Measurements from ENCODE around the gene CNIH2.

The CNIH2 gene

DNA sequence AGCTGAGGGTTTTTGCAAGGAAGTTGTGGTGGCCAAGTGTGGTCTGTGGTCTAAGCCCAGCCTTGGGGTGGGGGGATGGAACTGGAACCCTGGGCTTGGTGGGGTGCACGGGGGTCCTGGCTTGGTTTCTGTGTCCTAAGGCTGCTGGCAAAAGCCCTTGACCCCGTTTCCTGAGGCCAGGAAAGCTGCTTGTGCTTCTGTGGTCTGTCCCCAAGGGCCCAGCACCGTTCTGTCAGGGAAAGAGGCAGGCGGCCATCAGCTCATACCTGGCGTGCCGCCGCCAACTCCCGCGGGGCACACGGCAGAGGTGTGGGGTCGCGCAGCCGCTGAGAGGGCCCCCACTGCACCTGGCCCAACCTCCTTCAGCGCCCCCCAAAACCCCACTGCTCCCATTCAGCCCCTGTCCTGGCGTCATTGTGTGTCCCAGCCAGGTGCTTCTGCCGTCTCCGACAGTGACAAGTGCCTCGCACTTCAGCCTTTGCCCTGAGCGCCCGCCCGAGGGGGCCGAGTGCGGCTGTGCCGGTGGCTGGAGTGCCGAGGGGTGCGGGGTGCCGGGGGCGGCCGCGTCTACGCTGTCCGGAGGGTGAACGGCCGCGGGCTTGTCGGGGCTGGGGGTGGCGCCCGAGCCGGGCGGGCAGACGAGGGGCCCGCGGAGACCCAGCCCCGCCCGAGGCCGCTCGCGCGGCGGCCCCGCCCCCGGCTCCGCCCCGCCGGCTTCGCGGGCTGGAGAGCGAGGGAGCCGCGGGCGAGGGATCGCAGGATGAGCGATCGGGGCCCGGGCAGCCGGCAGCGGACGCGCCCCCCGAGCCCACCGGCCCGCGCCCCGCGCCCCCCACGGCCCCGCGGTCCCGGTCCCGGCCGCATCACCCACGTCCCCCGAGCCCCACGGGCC, at the start of gene CNIH2:
TSS of gene CNIH2 (plus strand) at position 705 of the 892 bp plus-strand sequence. CDS start 282 bp downstream, outside the sequence.
- DNase-seq, result peak; percentile 46
- in situ Hi-C loops (cut with MboI; ENCODE audit: low pct_unique_long_range_greater_than_20kb, low sequenced_read_pairs), result no loop called here

DNA sequence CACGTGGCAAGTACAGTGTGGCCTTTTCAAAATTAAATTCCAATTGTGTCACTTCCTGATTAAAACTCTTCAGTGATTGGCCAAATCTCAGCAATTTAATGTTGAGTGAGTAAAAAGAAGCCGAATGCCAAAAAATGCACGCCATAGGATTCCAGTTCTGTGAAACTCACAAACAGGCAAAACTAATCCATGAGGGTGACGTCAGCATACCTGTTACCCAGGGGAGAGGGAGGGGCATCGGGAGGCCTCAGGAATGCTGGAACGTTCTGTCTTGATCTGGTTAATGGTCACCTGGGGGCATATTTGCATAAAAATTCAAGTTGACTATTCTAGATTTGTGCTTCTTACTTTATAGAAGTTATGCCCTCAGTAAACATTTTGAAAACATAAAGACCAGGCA, 49.5 kb upstream of the CNIH2 start:
- in situ Hi-C loops (cut with MboI; ENCODE audit: low pct_unique_long_range_greater_than_20kb, low sequenced_read_pairs), result no loop called here

DNA sequence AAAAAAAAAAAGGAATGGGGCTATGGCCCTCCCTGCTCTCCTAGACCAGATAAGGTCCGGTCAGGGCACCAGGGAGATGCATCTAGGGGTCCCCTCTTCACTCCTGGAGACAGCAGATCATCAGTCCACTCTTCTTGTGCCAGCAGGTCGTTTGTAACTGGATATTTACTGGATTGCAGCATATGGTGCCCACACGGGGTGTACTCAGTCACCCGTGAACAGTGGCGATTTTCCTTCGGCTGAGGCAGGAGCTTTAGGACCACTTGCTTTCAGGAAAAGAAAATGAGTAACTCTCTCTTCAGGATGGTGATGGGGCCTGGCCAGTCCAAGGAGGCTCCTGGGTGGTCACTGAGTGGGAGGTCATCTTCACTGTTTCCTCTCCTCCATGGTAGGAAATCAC, 47.8 kb upstream of the CNIH2 start:
- in situ Hi-C loops (cut with MboI; ENCODE audit: low pct_unique_long_range_greater_than_20kb, low sequenced_read_pairs), result no loop called here
- no peak for DNase-seq

More for the DNA sequence above, 49.5 kb upstream of the CNIH2 start:
- no peak for DNase-seq

DNA sequence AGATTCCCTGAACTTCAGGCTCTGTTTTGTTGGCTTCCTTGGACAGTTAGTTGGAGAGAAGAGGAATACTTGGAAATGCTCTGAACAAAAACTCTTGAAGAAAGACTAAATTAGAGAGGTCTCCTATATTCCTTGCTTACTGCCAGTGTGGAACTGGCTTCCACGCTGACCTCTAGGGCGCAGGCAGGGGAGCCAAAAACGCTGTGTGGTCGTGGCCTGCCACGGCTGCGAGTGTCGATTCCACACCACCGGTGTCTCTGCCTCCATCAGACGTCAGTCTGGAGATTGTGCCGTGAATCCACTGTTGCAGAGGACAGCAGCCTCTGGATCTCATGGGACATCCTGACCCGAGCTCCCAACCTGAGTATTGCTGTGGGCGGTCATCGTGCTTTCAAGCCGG, 47.0 kb upstream of the CNIH2 start:
- no peak for DNase-seq
- in situ Hi-C loops (cut with MboI; ENCODE audit: low pct_unique_long_range_greater_than_20kb, low sequenced_read_pairs), result no loop called here

DNA sequence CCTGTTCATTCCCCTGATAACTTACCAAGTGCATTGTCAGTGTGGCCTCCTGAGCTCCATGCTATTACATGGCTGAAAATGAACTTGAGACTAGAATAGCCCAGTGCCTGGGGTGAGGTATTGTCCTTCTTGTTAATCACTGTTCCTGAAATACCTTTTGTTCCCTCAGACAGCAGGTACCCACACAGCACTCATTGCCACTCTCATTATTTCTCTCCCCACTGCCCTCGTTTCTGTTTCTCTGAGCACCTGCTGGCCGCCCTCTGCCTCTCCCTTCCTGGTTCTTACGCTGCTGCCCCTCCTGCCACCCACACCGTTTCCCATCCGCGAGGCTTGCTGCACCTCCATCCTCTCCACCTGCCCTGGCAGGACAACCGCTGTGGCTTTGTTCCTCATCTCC, 46.4 kb upstream of the CNIH2 start:
- no peak for DNase-seq
- in situ Hi-C loops (cut with MboI; ENCODE audit: low pct_unique_long_range_greater_than_20kb, low sequenced_read_pairs), result no loop called here

DNA sequence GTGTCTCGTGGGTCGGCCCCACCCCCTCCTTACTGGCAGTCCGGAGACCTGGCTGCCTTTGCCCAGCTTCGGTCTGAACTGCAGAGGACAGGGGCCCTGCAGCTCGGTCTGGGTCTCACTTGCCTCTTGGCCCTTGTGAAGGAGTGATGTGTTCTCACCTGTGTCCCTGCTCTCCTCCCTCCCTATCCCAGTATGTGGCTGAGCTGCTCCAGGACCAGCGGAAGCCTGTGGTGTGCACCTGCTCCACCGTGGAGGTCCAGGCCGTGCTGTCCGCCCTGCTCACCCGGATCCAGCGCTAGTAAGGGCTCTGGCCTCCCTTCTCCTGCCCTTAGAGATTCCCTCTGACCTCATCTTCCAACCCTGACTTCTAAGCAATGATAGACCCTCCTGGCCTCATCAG, 45.2 kb upstream of the CNIH2 start:
- no peak for DNase-seq
- in situ Hi-C loops (cut with MboI; ENCODE audit: low pct_unique_long_range_greater_than_20kb, low sequenced_read_pairs), result no loop called here

DNA sequence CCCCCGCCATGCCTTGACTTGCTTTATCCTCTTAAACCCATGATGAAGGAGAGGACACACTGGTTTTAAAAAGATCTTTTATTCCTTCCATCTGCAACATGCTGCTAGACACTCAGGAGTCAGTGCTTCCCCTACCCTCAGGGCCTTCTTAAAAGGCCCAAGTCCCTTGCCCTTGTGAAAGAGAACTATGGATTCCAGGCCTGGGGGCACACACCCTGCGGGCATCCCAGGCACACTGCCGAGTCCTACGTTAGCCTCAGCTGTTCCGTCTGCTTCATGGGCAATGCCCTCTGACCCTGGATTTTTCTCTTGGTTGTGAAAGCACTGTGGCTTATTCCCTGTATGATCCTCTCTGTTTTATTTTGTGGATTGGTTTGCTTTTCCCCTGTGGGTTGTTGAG, 44.7 kb upstream of the CNIH2 start:
- in situ Hi-C loops (cut with MboI; ENCODE audit: low pct_unique_long_range_greater_than_20kb, low sequenced_read_pairs), result no loop called here
- no peak for DNase-seq

DNA sequence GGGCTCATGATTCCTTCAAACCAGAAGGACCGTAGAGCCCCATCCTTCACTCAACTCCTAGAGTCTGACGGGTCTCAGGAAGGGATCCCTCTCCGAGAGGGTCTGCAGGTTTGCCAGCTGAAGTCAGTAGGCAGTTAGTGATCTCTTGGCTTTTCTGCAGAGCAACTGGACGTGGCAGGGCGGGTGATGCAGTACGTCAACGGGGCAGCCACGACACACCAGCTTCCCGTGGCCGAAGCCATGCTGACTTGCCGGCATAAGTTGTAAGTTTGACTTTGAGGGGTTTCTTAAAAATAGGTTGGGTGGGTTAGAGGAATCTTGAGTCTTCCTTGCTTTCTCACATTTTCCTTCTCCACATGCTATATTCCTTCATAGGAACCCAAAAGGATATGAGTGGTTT, 42.8 kb upstream of the CNIH2 start:
- no peak for DNase-seq
- in situ Hi-C loops (cut with MboI; ENCODE audit: low pct_unique_long_range_greater_than_20kb, low sequenced_read_pairs), result no loop called here

DNA sequence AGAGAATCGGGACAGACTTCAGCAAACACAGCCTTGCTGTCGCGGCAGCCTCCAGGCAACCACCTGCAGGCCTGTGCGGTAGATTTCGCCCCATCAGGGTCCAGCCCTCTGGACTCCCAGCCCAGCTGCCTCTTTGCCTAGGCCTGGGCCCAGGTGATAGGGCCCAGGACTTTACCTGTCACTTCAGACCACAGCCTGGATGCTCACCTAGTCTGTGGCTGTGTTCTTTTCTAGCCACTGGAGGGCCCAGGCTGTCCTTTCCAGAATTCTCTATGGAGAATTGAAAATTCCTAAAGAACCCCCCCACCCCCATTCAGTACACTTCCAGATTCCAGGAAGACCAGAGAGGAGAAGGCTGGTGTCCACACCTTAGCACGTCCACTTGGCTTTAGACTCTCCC, 40.1 kb upstream of the CNIH2 start:
- in situ Hi-C loops (cut with MboI; ENCODE audit: low pct_unique_long_range_greater_than_20kb, low sequenced_read_pairs), result no loop called here
- no peak for DNase-seq

DNA sequence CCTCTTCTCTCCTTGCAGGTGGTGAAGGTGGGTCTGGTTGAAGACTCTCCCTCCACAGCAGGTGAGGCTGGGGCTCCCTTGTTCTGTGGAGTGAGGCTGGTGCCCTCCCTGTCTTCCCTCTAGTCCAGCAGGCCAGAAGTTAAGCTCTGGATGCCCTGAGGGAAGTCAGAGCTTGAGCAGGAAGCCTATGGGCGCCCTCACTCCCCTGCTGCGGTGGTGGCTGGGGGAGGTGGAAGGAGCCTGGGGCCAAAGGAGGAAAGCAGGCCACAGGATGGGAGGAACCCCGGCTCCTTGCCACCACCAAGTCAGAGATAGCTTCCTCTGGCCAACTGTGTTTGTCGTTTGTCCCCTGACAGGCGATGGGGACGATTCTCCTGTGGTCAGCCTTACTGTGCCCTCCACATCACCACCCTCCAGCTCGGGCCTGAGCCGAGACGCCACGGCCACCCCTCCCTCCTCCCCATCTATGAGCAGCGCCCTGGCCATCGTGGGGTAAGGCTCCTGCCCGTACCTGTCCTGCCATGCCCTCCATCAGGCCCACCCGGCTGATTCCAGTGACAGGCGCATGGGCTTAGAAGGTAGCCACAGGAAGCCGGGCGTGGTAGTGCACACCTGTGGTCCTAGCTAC, 39.1 kb upstream of the CNIH2 start:
- DNase-seq, result no peak
- in situ Hi-C loops (cut with MboI; ENCODE audit: low pct_unique_long_range_greater_than_20kb, low sequenced_read_pairs), result no loop called here

DNA sequence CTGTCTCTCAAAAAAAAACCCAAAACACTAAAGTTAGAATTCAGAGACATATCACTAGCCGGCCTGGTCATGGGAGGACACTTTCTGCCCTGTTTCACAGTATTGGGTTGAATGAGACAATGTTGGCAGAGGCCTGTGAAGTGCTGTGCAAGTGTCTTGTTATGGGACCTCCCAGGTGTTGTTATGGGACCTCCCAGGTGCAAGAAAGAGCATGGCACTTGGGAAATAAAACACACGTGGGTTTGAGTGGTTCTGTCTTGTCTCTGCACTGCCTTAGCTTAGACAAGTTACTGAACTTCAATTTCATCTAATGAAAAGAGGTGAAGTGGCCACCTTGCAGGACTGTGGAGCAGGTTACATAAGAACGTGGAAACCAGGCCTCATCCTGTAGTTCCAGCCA, 38.5 kb upstream of the CNIH2 start:
- in situ Hi-C loops (cut with MboI; ENCODE audit: low pct_unique_long_range_greater_than_20kb, low sequenced_read_pairs), result no loop called here
- no peak for DNase-seq

DNA sequence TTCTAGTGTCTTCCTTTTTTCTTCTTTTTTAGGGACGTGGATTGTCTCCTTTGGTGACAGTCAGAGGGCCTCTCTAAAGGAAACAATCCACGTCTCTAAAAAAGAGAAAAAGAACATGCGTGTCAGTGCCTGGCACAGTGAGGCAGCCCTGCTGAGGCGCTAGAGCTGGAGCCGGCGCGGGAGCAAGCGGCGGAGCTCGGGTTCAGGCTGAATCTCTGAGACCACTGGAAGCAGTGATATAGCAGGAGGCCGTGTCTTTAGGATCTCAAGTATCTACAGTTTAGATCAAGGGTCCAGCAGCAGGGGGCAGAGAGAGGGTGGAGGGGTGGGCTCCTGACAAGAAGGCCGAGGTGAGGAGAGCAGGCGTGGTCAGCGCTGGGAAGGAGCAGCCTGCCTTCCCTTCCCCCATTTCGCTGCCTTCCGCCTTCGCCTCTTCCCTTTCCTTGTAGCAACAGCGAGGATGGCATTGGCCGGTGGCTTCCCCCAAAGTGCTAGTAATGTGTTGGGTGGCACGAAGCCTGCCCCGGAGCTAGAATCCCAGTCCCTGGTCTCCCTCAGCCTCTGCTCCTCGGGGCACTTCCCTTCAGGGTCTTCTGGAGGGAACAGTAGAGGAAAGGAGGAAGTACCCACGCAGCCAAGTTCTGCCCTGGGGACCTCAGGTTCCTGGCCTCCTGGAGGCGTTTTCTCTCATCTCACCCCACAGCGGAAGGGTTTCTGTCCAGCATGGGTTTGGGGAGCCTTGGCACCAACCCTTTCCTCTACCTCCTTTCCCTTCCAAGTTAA, 37.8 kb upstream of the CNIH2 start:
- in situ Hi-C loops (cut with MboI; ENCODE audit: low pct_unique_long_range_greater_than_20kb, low sequenced_read_pairs), result no loop called here
- DNase-seq, result peak; percentile 56

DNA sequence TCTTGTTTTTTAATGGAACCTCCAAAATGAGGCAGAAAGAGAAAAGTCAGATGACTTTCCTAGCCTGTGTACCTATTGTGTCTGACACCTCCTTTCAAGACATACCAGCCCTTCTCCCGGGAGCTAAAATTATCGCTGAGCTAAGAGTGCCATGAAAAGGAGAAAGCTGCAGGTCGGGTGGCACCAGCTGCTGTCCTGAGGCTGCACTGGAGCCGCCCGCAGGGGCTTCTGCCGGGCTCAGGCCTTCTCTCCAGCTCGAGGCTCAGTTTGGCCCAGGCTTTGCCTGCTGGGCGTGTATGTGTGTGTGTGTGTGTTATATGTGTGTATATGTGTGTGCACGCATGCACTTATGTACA, 37.2 kb upstream of the CNIH2 start:
- no peak for DNase-seq
- in situ Hi-C loops (cut with MboI; ENCODE audit: low pct_unique_long_range_greater_than_20kb, low sequenced_read_pairs), result no loop called here

DNA sequence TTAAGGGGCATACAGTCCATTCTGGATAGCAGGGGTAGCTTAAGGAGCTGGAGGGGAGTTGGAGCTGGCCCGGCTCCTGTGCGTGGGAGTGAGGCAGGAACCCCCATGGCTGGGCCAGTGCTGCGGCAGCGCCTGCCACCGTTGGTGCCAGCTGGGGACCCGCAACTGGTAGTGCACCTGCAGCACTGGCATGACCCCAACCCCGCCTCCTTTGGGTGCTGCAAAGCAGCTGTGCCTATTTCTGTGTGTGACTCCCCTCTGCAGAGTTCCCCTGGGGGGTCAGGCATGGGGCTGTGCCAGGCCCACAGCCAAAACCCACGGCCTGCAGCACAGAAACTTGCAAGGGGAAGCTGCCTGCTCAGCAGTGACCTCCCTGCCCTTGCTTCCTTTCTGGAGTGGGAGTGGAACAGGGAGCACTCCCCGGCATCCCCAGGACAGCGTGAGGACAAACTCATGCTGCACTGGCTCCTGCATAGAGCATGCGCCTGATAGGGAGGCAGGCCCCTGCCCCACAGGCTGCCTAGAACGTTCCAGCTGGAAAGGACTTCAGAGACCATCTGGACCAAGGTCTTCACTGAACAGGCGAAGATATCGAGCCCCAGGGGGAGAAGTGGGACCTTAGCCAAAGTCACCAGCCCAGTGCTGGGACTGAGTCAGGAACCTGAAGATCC, 35.7 kb upstream of the CNIH2 start:
- DNase-seq, result no peak
- in situ Hi-C loops (cut with MboI; ENCODE audit: low pct_unique_long_range_greater_than_20kb, low sequenced_read_pairs), result no loop called here

DNA sequence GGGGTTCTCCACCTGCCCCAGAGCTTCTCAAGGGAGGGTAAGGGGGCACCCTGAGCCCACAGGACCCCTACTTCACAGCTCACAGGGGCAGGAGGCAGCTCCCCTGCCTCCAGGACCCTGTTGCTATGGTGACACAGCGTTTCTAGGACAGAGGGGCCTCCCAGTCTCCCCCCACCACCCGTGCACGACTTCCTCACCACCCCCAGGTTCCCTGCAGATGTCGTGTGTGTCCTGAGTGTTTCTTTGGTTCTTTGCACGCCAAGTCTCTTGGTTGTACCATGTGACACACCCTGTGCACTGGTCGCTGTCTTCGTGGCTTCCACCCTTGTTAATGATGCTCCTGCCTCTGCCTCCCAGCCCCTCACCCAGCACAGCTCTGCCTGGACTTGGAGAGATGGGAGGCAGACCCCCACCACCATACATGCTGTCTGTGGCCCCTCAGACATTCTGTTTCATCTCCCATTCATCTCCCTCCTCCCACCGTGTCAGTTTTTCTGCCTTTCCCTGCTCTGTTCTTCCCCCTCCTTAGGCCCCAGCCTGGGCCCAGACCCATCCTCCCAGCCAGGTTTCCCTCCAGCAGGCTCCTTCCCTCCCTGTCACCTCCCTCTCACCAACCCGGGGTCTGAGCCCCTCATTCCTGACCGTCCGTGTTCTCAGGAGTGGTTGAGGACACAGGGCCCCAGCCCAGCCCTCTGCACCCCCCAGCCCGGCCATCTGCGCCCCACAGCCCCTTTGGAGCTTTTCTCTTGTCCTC, 34.0 kb upstream of the CNIH2 start:
- in situ Hi-C loops (cut with MboI; ENCODE audit: low pct_unique_long_range_greater_than_20kb, low sequenced_read_pairs), result no loop called here
- no peak for DNase-seq

DNA sequence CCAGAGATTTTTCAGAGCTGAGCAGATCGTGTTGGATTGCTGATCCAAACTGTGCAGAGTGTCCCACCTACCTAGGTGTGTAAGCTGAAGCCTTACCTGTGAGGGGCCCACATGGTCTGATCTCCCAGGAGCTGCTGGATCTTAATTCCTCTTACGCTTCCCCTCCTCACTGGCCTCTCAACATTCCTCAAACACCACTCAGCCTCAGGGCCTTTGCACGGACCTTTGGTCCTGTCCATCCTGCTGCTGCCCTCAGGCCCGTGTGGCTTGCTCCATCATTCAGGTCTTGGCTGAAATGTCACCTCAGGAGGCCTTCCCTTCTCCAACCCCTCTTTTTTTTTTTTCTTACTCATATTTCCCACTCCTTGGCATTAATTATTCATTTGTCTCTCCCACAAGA, 30.7 kb upstream of the CNIH2 start:
- in situ Hi-C loops (cut with MboI; ENCODE audit: low pct_unique_long_range_greater_than_20kb, low sequenced_read_pairs), result no loop called here
- DNase-seq, result no peak

DNA sequence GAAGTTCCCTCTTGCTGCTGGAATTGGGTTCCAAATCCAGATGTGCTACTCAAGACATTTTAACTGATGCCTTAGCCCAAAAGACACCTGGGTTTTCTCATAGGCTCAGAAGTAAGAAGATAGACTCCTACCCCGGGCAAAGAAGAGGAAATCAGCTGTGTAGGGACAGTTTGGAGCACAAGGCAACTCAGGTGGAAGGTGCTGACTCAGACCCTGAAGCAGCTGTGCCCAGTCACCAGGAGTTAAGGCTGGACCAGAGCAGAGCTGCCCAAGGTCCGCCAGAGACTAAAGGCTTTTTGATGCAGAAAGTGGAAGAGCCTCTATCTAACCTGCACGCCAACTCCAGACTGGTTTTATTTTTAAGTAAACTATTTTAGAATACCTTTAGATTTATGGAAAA, 30.2 kb upstream of the CNIH2 start:
- in situ Hi-C loops (cut with MboI; ENCODE audit: low pct_unique_long_range_greater_than_20kb, low sequenced_read_pairs), result no loop called here
- no peak for DNase-seq

DNA sequence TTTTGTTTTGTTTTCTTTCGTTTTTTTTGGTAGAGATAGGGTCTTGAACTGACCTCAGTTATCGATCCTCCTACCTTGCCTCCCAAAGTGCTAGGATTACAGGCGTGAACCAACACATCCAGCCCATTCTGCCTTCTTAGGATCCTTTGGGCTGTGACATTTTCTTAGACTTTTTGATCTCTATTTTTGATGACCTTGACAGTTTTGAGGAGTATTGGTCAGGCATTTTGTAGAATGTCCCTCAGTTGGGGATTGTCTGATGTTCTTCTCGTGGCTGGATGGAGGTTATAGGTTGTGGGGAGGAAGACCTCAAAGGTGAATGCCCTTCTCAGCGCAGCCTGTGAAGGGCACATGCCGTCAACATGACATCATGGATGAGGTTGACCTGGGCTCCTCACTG, 29.1 kb upstream of the CNIH2 start:
- in situ Hi-C loops (cut with MboI; ENCODE audit: low pct_unique_long_range_greater_than_20kb, low sequenced_read_pairs), result no loop called here
- DNase-seq, result no peak

DNA sequence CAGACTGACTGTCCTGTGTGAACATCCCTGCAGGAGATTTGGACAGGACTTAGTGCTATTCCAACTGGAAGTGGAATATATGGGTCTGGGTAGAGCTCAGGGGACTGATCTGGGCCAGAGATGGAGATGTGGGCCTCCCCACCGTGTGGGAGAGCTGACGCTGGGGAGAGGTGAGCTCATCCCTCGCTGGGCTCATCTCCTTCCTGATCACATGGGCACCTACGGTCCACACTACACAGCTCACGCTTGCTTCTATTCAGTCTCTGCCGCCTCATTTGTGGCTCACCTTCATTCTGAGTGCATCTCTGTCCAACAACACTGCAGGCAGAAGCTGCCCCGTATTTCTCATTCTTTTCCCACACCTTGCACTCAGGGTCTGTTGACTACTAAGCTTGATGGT, 26.2 kb upstream of the CNIH2 start:
- no peak for DNase-seq
- in situ Hi-C loops (cut with MboI; ENCODE audit: low pct_unique_long_range_greater_than_20kb, low sequenced_read_pairs), result no loop called here

Measured in KBM-7 (cell line).